Endothelial cell of umbilical vein (primary cell): Measurements from ENCODE around the gene TUT1. TPM values are rescaled to one million over a fixed set of nuclear protein-coding genes. Genes with fewer than 3 reads are reported as not detected.

Experiments used
- BruUV-seq: library from RNA; stranded (reverse); fragments of 400-500 nt; replicated peaks from 2 replicates; lab custom pipeline; 2021; lab: Mats Ljungman, UMichigan
- CTCF ChIA-PET: fragments of 300-600, 350-600 bp; sonication (Branson Sonifier 250); formaldehyde crosslinking; loops from one replicate; lab custom pipeline; 2021; ENCODE audit warnings: antibody characterized with exemption, inconsistent platforms; lab: Charles Lee
- POLR2A ChIA-PET: fragments of 300-600, 350-600 bp; sonication (Branson Sonifier 250); formaldehyde crosslinking; loops from one replicate; lab custom pipeline; 2021; ENCODE audit warnings: antibody characterized with exemption, inconsistent platforms; lab: Charles Lee
- DNase-seq: peaks from one replicate; pipeline ENCODE4 v3.0.0-alpha.2; 2011; ENCODE audit warnings: low read depth, low spot score
- FAIRE-seq: peaks from 2 replicates; lab custom pipeline; 2011; peaks lifted over from hg19 to GRCh38; lab: Jason Lieb, UNC
- H2AFZ ChIP-seq: 2 replicates; pipeline ENCODE4 v1.6.0; 2012; ENCODE audit warnings: low read depth, low read length, control low read depth, inconsistent platforms
- H3K27ac ChIP-seq: 2 replicates; pipeline ENCODE4 v1.5.1; 2011; ENCODE audit warnings: low read depth, mild to moderate bottlenecking, control low read depth, low read length, moderate library complexity; ENCODE audit not compliant: insufficient read depth
- H3K27me3 ChIP-seq, 2 experiments: 2 replicates each; pipeline versions ENCODE4 v1.6.0 to v1.6.1; 2011; ENCODE audit warnings: low read length in 2 of 2, mixed read lengths in 1 of 2; ENCODE audit not compliant: control insufficient read depth in 2 of 2, insufficient read depth in 2 of 2
- H3K36me3 ChIP-seq, 2 experiments: 2 replicates in 1 of 2; 3 replicates in 1 of 2; pipeline ENCODE4 v1.5.1; 2011; ENCODE audit warnings: low read length in 2 of 2, mild to moderate bottlenecking in 1 of 2, moderate library complexity in 1 of 2; ENCODE audit not compliant: control insufficient read depth in 2 of 2, insufficient read depth in 2 of 2; ENCODE audit errors: extremely low read depth in 1 of 2
- H3K4me1 ChIP-seq: 3 replicates; pipeline ENCODE4 v1.5.1; 2011; ENCODE audit warnings: mild to moderate bottlenecking, low read length; ENCODE audit not compliant: control insufficient read depth, insufficient read depth; ENCODE audit errors: extremely low read depth
- H3K4me2 ChIP-seq: 2 replicates; pipeline ENCODE4 v1.6.1; 2011; ENCODE audit warnings: low read length, control low read depth, mixed read lengths; ENCODE audit not compliant: insufficient read depth
- H3K4me3 ChIP-seq, 3 experiments: fragments of 200-600 bp in 1 of 3; sonication (generic), shearing (Covaris generic) in 1 of 3; replicated peaks in 1 of 3; 2 replicates each; pipeline ENCODE4 v1.5.1; 2011 to 2016; ENCODE audit warnings: control low read depth in 3 of 3, low read length in 3 of 3, mild to moderate bottlenecking in 2 of 3, inconsistent platforms in 1 of 3, low read depth in 1 of 3, moderate library complexity in 1 of 3; ENCODE audit not compliant: insufficient read depth in 1 of 3
- H3K79me2 ChIP-seq: 2 replicates; pipeline ENCODE4 v1.6.0; 2012; ENCODE audit warnings: low read length, inconsistent platforms; ENCODE audit not compliant: control insufficient read depth, insufficient read depth
- H3K9ac ChIP-seq: replicated peaks from 2 replicates; pipeline ENCODE3; 2011; ENCODE audit warnings: low read length, control low read depth; ENCODE audit not compliant: insufficient read depth; ENCODE audit errors: extremely low read depth
- H3K9me1 ChIP-seq: replicated peaks from 3 replicates; pipeline ENCODE4 v1.6.0; 2011; ENCODE audit warnings: mild to moderate bottlenecking, low read length; ENCODE audit not compliant: control insufficient read depth, insufficient read depth; ENCODE audit errors: extremely low read depth
- H3K9me3 ChIP-seq: replicated peaks from 2 replicates; pipeline ENCODE4 v1.5.1; 2012; ENCODE audit warnings: low read length, inconsistent platforms; ENCODE audit not compliant: control insufficient read depth, insufficient read depth
- H4K20me1 ChIP-seq: replicated peaks from 2 replicates; pipeline ENCODE3; 2011; ENCODE audit warnings: mild to moderate bottlenecking, low read length; ENCODE audit not compliant: control insufficient read depth, insufficient read depth; ENCODE audit errors: extremely low read depth
- EZH2 ChIP-seq: IDR thresholded peaks from 2 replicates; pipeline ENCODE4 v1.6.1; 2012; ENCODE audit warnings: borderline replicate concordance, low read depth, mild to moderate bottlenecking, moderate library complexity, low read length, inconsistent platforms; ENCODE audit not compliant: severe bottlenecking
- FOS ChIP-seq: IDR thresholded peaks from 2 replicates; pipeline ENCODE4 v1.6.1; 2011; ENCODE audit warnings: mild to moderate bottlenecking, low read length, moderate library complexity, borderline replicate concordance; ENCODE audit not compliant: insufficient read depth
- GATA2 ChIP-seq: IDR thresholded peaks from 2 replicates; pipeline ENCODE4 v1.7.0; 2011; ENCODE audit warnings: low read depth, mild to moderate bottlenecking, moderate library complexity, mixed read lengths, low read length; ENCODE audit not compliant: insufficient read length, insufficient read depth
- JUN ChIP-seq: IDR thresholded peaks from 2 replicates; pipeline ENCODE4 v1.6.1; 2011; ENCODE audit warnings: borderline replicate concordance, low read depth; ENCODE audit not compliant: insufficient read length, insufficient read depth
- MYC ChIP-seq: IDR thresholded peaks from one replicate; pipeline ENCODE4 v1.6.1; 2011; ENCODE audit warnings: mild to moderate bottlenecking, low read depth, low read length
- POLR2A ChIP-seq: IDR thresholded peaks from 2 replicates; pipeline ENCODE4 v1.6.1; 2012; ENCODE audit warnings: low read depth, mild to moderate bottlenecking, control low read depth, low read length
- POLR2AphosphoS5 ChIP-seq: IDR thresholded peaks from 2 replicates; pipeline ENCODE4 v1.6.1; 2012; ENCODE audit warnings: low read depth, mild to moderate bottlenecking, control low read depth, low read length, moderate library complexity; ENCODE audit not compliant: insufficient read depth
- dilution Hi-C: fragments of 300-500 bp; cut with MboI; formaldehyde crosslinking; loops from one replicate; pipeline ENCODE4 v1.15.0; 2019; ENCODE audit warnings: low sequenced_read_pairs; ENCODE audit not compliant: extremely low pct_ligation_motif_present
- intact Hi-C: fragments of 100-400 bp; cut with micrococcal nuclease; formaldehyde crosslinking; loops from one replicate; pipeline ENCODE4 v1.10.0; 2022
- polyA plus RNA-seq, 4 experiments: library from polyadenylated mRNA; depleted of rRNA in 3 of 4; stranded (reverse) in 3 of 4; unstranded in 1 of 4; fragments of >200 nt; gene quantifications; 2 replicates each; pipeline versions ENCODE4 v1.2.1 to v1.2.3, GENCODE V29; 2011 to 2012; ENCODE audit warnings: missing spikeins in 1 of 4
- total RNA-seq: library from RNA; stranded (reverse); gene quantifications from 2 replicates; pipeline ENCODE4 v1.2.3, GENCODE V29; 2021
- TF ChIP-seq, protein P1 (sequence below), 2 donors: IDR thresholded peaks; 1 replicate in 1 of 2; 2 replicates in 1 of 2; pipeline ENCODE4 v1.5.1; 2011; ENCODE audit warnings: low read length in 2 of 2, mild to moderate bottlenecking in 2 of 2, moderate library complexity in 2 of 2, control low read depth in 1 of 2, inconsistent platforms in 1 of 2, low read depth in 1 of 2; ENCODE audit not compliant: insufficient read depth in 1 of 2; ENCODE audit errors: extremely low read depth in 1 of 2
- TF ChIP-seq, protein P2 (sequence below): IDR thresholded peaks from 2 replicates; pipeline ENCODE4 v1.6.1; 2011; ENCODE audit not compliant: insufficient read depth, insufficient read length

TUT1 gene
- total and polyA plus RNA-seq, 2 donors (not counting 3 experiments of a cell fraction or from before 2014, with no cell fraction given): 12.7 to 16.9 TPM

DNA sequence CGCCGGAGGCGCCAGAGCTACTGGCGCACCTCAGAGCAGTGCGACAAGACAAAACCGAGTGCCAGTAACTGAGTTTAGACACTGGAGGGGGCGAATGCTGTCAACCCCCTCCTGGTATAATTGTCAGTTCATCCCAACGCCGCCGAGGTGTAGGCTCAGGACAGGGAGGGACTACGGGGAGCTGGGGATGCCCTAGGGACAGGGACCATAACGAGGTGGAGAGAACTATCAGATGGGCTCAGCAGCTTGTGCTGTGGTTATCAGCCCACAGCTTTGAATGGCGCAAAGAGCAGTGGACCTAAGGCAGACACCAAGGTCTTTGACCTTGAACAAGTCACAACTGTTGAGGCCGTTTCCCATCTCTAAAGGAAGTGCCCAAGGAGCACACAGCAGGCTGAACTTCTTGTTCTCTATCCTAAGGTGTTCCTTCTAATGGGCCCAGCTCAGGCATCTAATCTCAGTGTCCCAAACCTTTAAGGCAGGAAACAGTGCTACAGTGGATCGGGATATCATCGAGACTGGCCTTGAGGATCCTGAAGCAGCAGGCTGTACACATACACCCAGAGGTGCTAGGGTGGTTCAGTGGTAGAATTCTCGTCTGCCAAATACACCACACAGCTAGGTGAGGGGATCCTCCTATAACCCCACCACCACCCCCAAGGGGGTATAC is 958 bp upstream of the TUT1 start:
- Histone ChIP-seq H2AFZ (peak overlapping the region; percentile 30), H3K9me1 (no peaks in the 10 kb centered on the region), H4K20me1 (no peaks in the 10 kb centered on the region), H3K9me3 (no peaks in the 10 kb centered on the region), H3K27ac (peak overlapping the region; percentile 82), H3K9ac (peak overlapping the region; percentile 65), H3K79me2 (peaks cover 17% of the 10 kb centered on the region), H3K4me2 (peak overlapping the region; percentile 71), H3K27me3 (no peaks in the 10 kb centered on the region), H3K4me3 (peak overlapping the region in 2 of 3 experiments; percentile 36 to 43), H3K36me3 (peaks cover 28 to 35% of the 10 kb centered on the region in 2 experiments), H3K4me1 (peaks cover 18% of the 10 kb centered on the region)
- no TSS peak for BruUV-seq
- dilution Hi-C loops (no loop called here), intact Hi-C loops (loop anchor here (5.0 kb wide), 1 partner anchor 250 kb away; no protein-coding TSS in a partner anchor)
- ChIA-PET CTCF (interaction anchor here (0.7 to 4.5 kb wide), 21 partner anchors 9 to 289 kb away, joined by 3 to 52 read pairs (median 9); partner anchors contain the start of genes AHNAK, B3GAT3, C11orf98 and CSKMT), POLR2A (interaction anchor here (0.9 to 3.7 kb wide), 16 partner anchors 9 to 249 kb away, joined by 3 to 75 read pairs (median 6); partner anchors contain the start of genes B3GAT3, C11orf98, CSKMT and EEF1G)
- FAIRE-seq: peak; percentile 76
- TF ChIP-seq JUN (no peak), POLR2AphosphoS5 (no peak), GATA2 (no peak), POLR2A (no peak), MYC (no peak), EZH2 (no peak), FOS (no peak)
- TF ChIP-seq, protein P1, sequence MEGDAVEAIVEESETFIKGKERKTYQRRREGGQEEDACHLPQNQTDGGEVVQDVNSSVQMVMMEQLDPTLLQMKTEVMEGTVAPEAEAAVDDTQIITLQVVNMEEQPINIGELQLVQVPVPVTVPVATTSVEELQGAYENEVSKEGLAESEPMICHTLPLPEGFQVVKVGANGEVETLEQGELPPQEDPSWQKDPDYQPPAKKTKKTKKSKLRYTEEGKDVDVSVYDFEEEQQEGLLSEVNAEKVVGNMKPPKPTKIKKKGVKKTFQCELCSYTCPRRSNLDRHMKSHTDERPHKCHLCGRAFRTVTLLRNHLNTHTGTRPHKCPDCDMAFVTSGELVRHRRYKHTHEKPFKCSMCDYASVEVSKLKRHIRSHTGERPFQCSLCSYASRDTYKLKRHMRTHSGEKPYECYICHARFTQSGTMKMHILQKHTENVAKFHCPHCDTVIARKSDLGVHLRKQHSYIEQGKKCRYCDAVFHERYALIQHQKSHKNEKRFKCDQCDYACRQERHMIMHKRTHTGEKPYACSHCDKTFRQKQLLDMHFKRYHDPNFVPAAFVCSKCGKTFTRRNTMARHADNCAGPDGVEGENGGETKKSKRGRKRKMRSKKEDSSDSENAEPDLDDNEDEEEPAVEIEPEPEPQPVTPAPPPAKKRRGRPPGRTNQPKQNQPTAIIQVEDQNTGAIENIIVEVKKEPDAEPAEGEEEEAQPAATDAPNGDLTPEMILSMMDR (IDR thresholded peaks at IDR 0.05; ENCODE audit: extremely low read depth in 1 of 2, insufficient read depth in 1 of 2, low read depth in 1 of 2, low read length in 2 of 2): no peak
- TF ChIP-seq, protein P2, sequence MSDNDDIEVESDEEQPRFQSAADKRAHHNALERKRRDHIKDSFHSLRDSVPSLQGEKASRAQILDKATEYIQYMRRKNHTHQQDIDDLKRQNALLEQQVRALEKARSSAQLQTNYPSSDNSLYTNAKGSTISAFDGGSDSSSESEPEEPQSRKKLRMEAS: no peak
- DNase-seq: no peak
